C4-2B (cell line): Measurements from ENCODE around the gene LMO2.

Experiments used
- ZFX ChIP-seq: fragments of 450-650 bp; IDR thresholded peaks from 2 replicates; pipeline ENCODE4 v1.6.1; 2017
- TF ChIP-seq, protein P1 (sequence below): fragments of 450-650 bp; conservative IDR thresholded peaks from 2 replicates; pipeline ENCODE4 v1.5.1; 2017; ENCODE audit warnings: mild to moderate bottlenecking

DNA sequence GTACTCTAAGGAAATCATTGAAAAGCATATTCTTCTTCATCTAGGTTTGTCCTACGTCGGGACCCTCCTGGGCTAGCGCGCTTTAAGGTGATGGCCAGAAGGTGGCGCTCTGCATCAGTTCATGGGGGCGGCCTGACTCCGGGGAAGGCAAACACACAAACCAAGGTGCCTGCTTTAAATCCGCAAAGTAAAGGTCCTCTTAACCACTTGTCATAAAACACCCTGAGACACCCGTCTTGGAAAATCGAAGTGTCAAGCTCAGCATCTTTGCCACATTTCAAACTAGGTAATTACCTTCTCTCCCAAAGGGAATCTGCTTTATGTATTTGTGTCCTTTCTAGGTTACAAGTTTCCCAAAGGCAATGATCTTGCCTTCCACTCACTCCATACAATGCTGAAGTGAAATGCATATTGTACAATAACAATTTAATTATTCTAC is 33.9 kb downstream of the LMO2 start:
- TF ChIP-seq, protein P1, sequence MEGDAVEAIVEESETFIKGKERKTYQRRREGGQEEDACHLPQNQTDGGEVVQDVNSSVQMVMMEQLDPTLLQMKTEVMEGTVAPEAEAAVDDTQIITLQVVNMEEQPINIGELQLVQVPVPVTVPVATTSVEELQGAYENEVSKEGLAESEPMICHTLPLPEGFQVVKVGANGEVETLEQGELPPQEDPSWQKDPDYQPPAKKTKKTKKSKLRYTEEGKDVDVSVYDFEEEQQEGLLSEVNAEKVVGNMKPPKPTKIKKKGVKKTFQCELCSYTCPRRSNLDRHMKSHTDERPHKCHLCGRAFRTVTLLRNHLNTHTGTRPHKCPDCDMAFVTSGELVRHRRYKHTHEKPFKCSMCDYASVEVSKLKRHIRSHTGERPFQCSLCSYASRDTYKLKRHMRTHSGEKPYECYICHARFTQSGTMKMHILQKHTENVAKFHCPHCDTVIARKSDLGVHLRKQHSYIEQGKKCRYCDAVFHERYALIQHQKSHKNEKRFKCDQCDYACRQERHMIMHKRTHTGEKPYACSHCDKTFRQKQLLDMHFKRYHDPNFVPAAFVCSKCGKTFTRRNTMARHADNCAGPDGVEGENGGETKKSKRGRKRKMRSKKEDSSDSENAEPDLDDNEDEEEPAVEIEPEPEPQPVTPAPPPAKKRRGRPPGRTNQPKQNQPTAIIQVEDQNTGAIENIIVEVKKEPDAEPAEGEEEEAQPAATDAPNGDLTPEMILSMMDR = peak; percentile 96
- TF ChIP-seq ZFX = no peak
